Measurements from ENCODE around the gene INSRR.

The INSRR gene

DNA sequence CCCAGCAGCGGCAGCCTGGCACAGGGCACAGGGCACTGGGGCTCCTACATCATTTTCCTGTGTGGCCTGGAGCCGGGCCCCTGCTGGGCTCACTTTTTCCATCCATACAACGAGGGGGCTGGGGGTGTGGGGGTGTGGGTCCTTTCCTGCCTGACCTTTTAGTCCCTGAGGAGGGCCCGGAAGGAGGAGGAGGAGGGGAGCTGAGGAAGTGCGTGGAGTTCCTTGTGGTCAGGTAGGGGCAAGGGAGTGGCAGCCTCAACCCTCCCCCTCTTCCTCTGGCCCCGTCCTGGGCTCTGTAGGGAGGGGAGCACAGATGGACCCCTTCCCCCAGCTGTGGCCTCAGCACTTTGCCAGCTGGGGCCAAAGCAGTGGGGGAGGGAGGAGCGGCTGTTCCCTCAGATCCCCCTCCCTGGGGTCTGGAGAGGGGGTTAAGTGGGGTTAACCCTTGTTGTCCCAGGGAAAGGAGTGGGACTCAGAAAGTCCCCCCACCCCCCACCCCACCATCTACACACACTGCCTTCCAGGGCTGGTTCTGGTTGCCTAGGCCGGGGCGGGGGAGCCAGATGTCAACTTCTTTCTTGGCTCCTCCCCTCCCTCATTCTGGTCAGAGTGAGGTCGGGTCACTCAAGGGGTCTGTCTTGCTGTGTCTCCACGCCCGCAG is 7.5 kb upstream of the INSRR start:
- Mint-ChIP-seq H3K36me3 (ENCODE audit: low read depth) (no peaks in the 10 kb centered on the region), H3K4me1 (peaks cover 62% of the 10 kb centered on the region), H3K27ac (peak overlapping the region in 2 of 3 experiments; percentile 69 to 79), H3K4me3 (peak overlapping the region in 2 of 3 experiments; percentile 2 to 29), H3K27me3 (ENCODE audit: low read depth) (peaks cover 46% of the 10 kb centered on the region), H3K9me3 (no peaks in the 10 kb centered on the region)
- TF ChIP-seq, protein P1, sequence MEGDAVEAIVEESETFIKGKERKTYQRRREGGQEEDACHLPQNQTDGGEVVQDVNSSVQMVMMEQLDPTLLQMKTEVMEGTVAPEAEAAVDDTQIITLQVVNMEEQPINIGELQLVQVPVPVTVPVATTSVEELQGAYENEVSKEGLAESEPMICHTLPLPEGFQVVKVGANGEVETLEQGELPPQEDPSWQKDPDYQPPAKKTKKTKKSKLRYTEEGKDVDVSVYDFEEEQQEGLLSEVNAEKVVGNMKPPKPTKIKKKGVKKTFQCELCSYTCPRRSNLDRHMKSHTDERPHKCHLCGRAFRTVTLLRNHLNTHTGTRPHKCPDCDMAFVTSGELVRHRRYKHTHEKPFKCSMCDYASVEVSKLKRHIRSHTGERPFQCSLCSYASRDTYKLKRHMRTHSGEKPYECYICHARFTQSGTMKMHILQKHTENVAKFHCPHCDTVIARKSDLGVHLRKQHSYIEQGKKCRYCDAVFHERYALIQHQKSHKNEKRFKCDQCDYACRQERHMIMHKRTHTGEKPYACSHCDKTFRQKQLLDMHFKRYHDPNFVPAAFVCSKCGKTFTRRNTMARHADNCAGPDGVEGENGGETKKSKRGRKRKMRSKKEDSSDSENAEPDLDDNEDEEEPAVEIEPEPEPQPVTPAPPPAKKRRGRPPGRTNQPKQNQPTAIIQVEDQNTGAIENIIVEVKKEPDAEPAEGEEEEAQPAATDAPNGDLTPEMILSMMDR (IDR thresholded peaks at IDR 0.05; ENCODE audit: unreplicated experiment in 3 of 3) = no peak

DNA sequence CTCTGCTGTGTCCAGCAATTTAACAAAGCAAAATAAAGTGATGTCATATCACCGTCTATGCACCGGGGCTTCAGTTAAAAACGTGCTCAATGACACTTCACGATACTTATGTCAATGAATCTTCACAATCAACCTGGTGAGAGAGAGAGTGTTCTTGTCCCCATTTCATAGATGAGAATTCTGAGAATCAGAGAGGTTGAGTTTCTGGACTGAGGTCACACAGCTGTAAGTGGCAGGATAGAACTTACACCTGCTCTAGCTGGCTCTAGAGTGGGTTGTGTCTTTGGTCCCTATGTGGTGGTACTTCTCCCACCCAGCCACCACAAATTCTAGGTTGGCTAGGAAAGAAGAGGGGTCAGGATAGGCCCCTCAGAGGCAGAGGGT is 6.9 kb upstream of the INSRR start:
- Mint-ChIP-seq H3K4me3 (no peak overlapping the region), H3K27me3 (ENCODE audit: low read depth) (peaks cover 49% of the 10 kb centered on the region), H3K36me3 (ENCODE audit: low read depth) (no peaks in the 10 kb centered on the region), H3K27ac (peak overlapping the region in 1 of 3 experiments; percentile 67), H3K4me1 (peaks cover 59% of the 10 kb centered on the region), H3K9me3 (no peaks in the 10 kb centered on the region)
- TF ChIP-seq, protein P1 (IDR thresholded peaks at IDR 0.05; ENCODE audit: unreplicated experiment in 3 of 3) = no peak

DNA sequence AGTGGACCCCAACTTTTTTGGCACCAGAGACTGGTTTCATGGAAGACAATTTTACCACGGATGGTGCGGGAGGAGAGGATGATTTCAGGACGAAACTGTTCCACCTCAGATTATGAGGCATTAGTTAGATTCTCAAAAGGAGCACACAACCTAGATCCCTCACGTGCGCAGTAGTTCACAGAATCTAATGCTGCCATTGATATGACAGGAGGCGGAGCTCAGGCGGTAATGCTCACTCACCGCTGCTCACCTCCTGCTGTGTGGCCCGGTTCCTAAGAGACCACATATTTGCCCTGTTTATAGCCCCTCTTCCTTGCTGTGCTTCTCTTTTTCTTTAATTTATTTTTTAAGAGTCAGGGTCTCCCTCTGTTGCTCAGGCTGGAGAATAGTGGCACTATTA is 6.3 kb upstream of the INSRR start:
- H3K4me3 Mint-ChIP-seq = no peak overlapping the region

DNA sequence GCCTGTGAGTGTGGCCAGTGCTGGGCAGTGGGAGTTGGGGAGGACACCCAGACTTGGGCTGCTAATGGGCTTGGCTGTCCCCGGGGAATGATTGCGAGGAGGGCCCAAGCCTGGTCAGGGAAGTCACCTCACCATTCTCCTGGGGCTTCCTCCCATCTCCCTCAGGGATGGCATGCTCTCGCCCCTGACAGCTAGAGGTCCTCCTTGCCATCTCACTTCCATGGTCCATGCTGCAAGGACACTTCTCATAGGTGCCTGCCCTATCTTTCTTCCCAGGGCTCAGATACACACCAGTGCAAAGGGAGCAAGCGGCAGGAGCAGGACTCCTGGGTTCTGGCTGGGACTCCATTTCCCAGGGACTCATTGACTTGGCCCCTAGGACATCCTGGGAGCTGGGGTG is 5.9 kb upstream of the INSRR start:
- TF ChIP-seq, protein P1 (IDR thresholded peaks at IDR 0.05; ENCODE audit: unreplicated experiment in 3 of 3) = no peak
- Mint-ChIP-seq H3K4me3 (no peak overlapping the region), H3K27ac (no peak overlapping the region), H3K4me1 (peaks cover 58% of the 10 kb centered on the region), H3K36me3 (ENCODE audit: low read depth) (no peaks in the 10 kb centered on the region), H3K27me3 (ENCODE audit: low read depth) (peaks cover 54% of the 10 kb centered on the region), H3K9me3 (no peaks in the 10 kb centered on the region)

More for the DNA sequence above, 6.3 kb upstream of the INSRR start:
- Mint-ChIP-seq H3K27me3 (ENCODE audit: low read depth) (peaks cover 52% of the 10 kb centered on the region), H3K4me1 (peaks cover 57% of the 10 kb centered on the region), H3K36me3 (ENCODE audit: low read depth) (no peaks in the 10 kb centered on the region), H3K9me3 (no peaks in the 10 kb centered on the region), H3K27ac (peak overlapping the region in 1 of 3 experiments; percentile 67)
- TF ChIP-seq, protein P1 (IDR thresholded peaks at IDR 0.05; ENCODE audit: unreplicated experiment in 3 of 3) = no peak

DNA sequence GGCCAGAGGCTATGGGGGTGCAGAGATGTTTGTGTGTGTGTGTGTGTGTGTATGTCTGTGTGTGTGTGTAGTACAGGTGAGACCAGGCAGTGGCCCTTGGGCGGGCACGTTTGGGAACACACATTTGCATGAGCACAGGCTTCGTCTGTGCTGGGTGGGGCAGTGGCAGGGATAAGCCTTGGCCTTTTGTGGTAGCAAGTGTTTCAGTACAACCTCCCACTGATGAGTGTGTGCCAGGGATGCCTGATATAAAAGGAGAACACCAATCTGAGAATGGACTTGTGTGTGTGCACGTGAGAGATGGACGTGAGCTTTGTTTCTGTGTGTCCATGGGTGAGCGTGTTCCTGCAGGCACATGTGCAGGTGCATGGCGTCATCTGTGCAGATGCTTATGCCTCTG is 4.7 kb upstream of the INSRR start:
- Mint-ChIP-seq H3K4me3 (peak overlapping the region; percentile 44 to 54 (median 45)), H3K27me3 (ENCODE audit: low read depth) (peaks cover 63% of the 10 kb centered on the region), H3K9me3 (no peaks in the 10 kb centered on the region), H3K36me3 (ENCODE audit: low read depth) (no peaks in the 10 kb centered on the region), H3K27ac (peak overlapping the region in 2 of 3 experiments; percentile 24 to 47), H3K4me1 (peaks cover 55% of the 10 kb centered on the region)
- TF ChIP-seq, protein P1 (IDR thresholded peaks at IDR 0.05; ENCODE audit: unreplicated experiment in 3 of 3) = no peak
